ENCODE results near the gene SNX14.

Gene SNX14

DNA sequence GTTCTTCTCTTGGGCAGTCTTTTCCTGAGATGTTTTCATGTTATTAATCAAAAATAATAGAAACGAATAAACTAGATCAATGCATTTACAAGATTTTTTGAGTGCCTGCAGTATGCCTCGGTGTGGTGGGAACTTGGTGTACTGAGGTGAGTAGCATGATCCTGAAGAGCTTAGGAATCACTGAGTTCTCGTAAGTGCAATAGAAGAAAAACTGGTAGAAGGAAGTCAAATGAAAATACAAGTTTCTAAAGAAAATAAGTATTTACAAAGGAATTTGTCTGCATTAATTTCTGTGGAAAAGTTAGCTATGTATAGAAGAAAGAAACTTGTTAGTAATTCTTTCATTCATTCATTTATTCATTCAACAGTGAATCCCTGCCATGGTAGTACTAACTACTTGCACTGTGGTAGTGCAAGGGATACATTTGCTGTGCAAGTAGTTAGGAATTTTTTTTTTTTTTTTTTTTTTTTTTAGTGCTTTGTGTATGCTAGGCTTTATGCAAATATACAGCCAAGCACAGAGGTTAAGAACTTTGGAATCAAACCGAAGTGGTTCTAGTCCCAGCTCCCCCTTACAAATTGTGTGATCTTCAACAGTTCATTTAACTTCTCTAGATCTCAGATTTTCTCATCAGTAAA is 129.9 kb downstream of the SNX14 start:
- no peak for DNase-seq

DNA sequence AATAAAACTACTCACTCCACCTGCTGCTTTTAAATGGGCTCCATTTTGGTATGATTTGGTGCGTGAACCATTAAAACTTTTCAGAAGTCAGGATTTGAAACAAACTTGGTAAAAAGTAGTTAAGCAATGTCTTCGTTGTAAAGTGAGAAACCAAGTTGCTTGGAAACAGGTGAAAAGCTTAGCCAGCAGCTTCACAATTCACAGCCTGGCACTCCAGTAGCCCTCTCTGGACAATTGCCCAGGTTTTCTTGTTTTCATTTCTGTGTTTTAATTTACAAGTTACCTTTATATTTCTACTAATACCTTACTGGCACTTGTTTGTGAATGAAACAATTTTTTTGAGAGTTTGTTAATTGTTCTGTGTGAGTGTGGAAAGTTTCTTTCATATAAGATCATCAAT is 131.0 kb downstream of the SNX14 start:
- no peak for DNase-seq

DNA sequence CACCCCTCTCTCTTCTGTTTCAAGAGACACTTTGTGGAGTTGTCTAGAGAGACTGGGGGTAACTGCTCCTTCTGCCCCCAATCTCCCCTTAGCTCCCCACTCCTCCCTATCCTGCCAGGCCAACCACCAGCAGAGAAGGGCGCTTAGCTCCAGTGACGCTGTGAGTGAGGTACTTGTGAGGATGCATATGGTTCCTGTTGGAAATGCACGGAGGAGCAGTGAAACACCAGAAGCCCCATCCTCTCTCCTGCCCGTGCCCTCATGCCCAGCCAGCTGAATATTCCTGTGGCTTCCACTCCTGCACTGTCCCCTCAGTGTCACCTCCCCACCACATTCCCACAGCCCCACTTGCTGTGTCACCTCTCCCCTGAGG is 131.9 kb downstream of the SNX14 start:
- DNase-seq: no peak

DNA sequence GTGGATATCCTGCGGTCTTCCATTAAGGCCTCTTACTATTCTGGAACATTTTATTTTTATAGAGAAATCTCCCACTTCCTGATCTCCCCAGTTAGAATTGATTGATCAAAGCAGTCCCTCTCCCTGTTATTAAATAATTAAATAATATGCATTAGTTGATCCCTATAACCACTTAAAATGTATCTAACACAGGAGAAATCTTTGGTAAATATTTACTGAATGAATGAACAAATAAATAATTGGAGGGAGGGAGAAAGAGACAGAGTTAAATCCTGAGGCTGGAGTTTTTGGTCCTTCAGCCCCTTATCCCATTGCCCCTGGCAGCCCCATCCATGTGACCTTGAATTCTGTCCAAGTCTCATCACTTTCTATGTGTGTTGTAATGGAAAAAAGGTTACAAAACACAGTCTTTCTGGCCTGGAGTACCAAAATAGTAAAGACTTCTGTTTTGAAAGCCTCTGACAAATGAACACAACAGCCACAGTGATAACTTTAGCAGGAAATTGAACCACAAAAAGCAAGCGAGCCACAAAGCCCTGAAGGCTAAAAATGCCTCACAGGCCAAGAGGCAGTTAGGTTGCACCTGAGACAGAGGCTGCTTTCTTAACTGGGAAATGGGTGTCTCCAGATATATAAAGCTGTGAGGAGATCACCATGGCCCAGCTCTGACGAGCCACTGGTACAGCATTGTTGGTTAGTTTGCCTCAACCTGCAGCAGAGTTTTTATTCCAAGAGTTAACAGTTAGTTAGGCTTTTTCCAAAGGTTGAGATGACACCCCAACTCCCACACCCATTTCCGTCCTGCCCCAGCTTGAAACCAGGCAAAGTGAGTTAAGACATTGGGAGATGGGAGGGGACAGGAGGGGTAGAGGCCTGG is 132.5 kb downstream of the SNX14 start:
- peak; percentile 31 for DNase-seq

DNA sequence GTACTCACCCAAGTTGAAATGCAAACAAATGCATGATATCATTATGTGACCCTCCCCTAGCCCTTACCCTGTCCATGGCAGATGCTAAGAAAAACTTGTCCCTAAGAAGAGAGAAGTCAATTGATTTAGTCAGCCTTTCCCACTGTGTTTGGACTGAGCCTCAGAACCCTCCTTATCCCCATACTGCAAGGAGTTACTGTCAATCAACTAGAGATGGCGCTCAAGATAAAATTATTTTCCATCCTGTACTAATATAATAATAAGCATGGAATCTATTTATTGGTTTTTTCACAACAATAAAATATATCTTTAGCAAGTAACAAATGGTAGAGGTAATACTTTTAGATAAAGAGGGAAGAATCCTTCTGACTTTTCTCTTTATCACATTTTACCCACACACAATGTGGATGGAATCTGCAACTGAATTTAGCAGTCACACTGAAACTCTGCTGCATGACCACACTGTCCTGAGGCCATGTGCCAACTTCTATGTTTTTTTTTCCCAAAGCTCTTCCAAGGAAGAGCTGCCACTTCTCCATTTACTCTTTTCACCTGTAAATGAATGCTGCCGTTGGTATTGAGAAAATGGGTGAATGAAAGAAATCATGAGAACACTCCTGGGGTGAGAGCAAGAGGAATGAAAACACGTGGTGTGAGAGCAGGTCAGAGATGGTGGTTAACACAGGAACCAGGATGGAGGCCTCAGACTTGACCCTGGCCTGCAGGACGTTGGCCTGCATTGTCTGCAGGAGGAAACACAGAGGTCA is 133.3 kb downstream of the SNX14 start:
- DNase-seq: no peak

DNA sequence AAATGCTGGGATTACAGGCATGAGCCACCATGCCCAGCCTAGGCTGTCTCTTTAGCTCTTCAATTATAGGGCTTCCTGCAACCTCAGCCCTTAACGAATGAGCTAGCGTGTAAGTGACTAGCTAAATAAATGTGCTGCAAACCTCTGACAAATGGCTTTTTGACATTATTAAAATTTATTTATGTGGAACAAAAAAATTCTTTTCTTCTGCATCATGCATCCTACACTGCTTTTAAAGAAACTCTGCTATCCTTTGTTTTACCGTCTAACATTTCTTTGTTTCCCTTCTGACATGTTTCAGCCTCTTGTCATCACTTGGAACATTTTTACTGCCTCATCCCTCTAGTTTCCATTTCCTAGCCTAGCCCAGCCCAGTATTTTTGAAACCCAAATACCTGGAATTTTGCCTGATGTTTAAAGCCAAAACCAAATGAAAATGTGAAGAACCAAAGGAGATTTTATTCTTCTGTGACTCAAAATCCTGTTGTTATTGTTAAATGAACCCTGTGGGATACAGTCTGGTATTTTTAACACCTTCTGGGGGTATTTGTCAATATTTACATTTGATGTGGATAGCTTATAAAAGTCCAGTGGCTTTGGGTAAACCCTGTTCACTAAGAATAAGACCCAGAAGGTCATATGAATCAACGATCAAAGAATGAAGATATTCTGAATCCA is 134.3 kb downstream of the SNX14 start:
- DNase-seq: no peak

DNA sequence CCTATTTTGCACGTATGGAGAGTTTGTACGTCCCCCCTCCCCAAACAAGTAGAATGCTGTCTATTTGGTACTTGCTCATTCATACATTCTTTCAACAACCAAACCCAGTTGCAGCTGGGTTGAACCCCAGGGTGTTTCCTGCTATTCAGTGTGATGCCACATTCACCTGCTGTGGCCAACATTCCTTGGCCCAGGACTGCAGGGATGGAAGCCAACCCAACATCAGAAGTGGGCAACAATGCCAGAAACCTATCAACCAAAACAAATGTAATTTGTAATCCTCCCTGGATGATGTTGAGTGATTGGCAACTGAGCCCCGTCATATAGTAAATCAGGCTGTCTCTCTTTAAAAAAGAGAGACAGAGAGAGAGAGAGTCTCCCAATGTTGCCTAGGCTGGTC is 134.9 kb downstream of the SNX14 start:
- DNase-seq: no peak

DNA sequence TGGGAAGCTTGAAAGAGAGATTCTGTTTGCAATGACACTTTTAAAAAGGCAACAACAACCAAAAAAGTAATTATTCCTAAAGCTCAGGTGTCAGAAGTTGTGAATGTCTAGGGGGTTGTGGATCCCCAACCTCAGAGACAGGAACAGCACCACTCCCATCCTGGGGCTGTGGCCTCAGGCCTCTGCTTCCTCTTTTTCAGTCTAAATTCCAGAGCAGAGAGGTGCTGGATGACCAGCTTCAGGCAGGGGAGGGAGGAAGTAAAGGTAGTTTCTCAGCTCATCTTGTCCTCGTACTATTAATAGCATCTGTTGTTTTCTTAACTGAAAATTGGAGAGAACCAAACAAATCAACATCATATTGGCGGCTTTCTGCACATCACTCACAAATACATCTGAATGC is 135.5 kb downstream of the SNX14 start:
- DNase-seq: no peak

DNA sequence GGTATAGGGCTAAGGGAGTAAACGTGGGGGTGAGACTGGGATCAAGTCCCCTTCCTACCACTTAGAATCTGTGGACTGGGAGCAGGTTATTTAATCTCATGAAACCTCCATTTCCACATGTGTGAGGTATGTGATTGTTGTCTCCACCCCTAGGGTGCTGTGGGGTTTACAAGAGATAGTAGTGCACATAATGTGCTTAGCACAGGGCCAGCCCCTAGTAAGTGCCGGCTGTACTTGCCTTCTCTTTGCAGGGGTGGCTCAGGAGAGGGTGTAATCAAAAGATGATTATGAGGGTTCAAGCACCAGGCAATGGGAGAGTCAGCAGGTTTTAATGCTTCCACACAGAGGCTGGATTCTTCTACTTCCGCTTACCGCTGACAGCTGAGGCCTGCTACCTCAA is 136.9 kb downstream of the SNX14 start:
- no peak for DNase-seq

All from CD4-positive, alpha-beta T cell treated with Interleukin-6 for 4 hours (primary cell).